SK-MEL-5 (cell line): Measurements from ENCODE around the gene ANKRD1. TPM values are rescaled to one million over a fixed set of nuclear protein-coding genes. Genes with fewer than 3 reads are reported as not detected.

Experiments used
- DNase-seq: peaks from one replicate; pipeline ENCODE4 v3.0.0-alpha.2; 2016; ENCODE audit warnings: low read depth, low spot score
- in situ Hi-C: cut with HindIII; loops from 2 replicates; pipeline ENCODE4 v1.10.0; 2016; ENCODE audit warnings: low sequenced_read_pairs, high pct_unique_total_duplicates, low pct_unique_long_range_greater_than_20kb
- total RNA-seq: library from RNA; depleted of rRNA; stranded (reverse); fragments of >200 nt; shearing (Covaris generic); gene quantifications from 2 replicates; pipeline ENCODE4 v1.2.3, GENCODE V29; 2014

The ANKRD1 gene
- total RNA-seq, 1 experiment from 2014 or later: not detected

- in situ Hi-C loops: no loop called here
- no peak for DNase-seq
Measured at GRCh38 chr10:90939648-90940047, 18.8 kb upstream of the ANKRD1 start.

- DNase-seq: no peak
- in situ Hi-C loops: no loop called here
Measured at GRCh38 chr10:90939116-90939515, 18.2 kb upstream of the ANKRD1 start.

- in situ Hi-C loops: no loop called here
- no peak for DNase-seq
Measured at GRCh38 chr10:90937645-90938258, 16.9 kb upstream of the ANKRD1 start.

DNA sequence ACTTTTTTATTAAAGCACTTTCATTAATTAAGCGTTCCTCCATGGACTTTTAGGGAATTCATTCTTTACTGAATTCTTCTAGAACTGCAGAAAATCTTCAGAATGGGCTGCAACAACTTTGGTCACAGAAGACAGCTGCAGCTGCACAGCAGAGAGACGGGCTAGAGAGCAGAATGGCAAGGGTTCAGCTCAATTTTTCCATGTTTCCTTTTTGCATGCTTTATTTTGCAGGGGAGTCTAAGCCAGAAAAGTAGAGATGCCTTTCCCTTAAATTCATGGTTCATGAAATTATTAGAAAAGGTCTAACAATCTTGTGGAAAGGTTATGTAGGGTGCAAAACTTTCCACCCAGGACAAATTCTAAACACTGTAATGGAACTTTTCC is 15.4 kb upstream of the ANKRD1 start:
- no peak for DNase-seq
- in situ Hi-C loops: no loop called here

DNA sequence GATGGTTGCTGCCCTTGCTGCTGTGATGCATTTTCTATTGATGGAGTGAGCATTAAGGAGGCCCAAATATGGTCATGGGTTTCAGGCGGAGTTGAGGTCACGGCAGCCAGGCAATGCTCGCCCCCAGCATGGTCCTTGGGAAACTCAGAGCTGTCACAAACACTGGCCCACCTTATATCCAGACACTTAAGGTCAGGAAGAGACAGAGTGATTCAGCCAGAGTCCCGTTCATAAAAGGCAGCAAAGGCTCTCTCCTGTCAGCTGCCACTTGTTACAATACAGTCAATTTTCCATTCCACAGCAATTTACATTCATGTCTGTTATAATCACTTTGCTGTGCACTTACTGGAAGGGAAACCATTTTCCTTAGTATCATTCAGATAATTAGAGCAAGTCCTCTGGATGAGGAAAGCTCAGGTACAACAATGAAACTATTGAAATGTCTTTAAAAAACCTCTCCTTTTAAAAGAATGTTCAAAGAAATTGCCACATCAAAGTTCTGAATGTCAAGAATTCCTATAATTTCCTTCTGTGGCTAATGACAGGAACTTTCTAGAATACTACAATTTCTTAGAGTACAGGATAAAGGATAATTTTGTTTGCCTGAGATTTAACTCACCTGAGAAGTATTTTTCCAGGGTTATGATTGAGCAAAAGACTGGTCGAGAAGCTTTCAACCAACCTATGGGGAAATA is 14.8 kb upstream of the ANKRD1 start:
- in situ Hi-C loops: no loop called here
- no peak for DNase-seq

GRCh38 chr10:90930971-90931871 is 10.3 kb upstream of the ANKRD1 start:
- peak; percentile 13 for DNase-seq
- in situ Hi-C loops: no loop called here

GRCh38 chr10:90930070-90930837 is 9.4 kb upstream of the ANKRD1 start:
- in situ Hi-C loops: no loop called here
- DNase-seq: peak; percentile 16

- in situ Hi-C loops: no loop called here
- no peak for DNase-seq
Measured at GRCh38 chr10:90929179-90929578, 8.3 kb upstream of the ANKRD1 start.

DNA sequence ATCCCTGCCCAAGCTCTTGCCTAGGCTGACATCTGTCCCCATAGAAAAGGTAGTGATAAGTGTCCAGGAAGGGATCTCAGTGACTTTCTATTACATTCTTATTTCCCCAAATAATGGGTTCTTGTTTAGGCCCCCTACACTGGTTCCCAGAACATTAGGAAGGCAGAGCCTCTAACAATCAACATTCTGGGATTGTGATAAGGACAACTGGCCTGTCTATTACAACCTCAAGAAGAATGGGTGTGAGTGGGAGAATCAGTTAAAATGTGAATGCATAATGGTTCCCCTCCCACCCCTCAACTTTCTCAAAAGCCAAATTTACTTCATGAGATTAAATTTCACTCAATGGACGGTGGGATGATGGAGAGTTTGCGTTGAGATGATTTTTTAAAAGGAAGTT is 6.4 kb upstream of the ANKRD1 start:
- in situ Hi-C loops: no loop called here
- DNase-seq: no peak

GRCh38 chr10:90925079-90926029 is 4.5 kb upstream of the ANKRD1 start:
- in situ Hi-C loops: no loop called here
- no peak for DNase-seq

GRCh38 chr10:90924552-90924951 is 3.7 kb upstream of the ANKRD1 start:
- no peak for DNase-seq
- in situ Hi-C loops: no loop called here

GRCh38 chr10:90923111-90923731 is 2.3 kb upstream of the ANKRD1 start:
- no peak for DNase-seq
- in situ Hi-C loops: no loop called here

GRCh38 chr10:90921906-90922305 is 1.0 kb upstream of the ANKRD1 start:
- no peak for DNase-seq
- in situ Hi-C loops: no loop called here

- in situ Hi-C loops: no loop called here
- no peak for DNase-seq
Measured at GRCh38 chr10:90919683-90920574, 958 bp downstream of the ANKRD1 start.

DNA sequence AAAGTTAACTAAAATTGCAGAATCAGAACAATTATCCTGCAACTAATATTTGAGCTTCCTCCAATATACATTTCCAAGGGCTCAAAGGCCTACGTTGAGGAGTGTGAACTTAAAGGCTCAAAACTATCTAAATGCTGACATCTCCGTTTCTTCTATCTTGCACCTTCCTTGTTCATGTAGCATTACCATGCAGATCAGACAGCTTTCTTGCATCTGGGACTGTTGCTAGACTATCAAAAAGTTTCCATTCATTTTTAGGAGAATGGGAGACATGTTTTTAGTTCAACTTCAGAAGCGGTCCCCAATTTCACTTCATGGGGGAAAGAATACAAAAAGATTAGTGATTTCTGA is 2.9 kb downstream of the ANKRD1 start:
- DNase-seq: no peak
- in situ Hi-C loops: no loop called here
